HG02981 (cell line): ENCODE results near the gene PIK3R1.

Source experiments
- ATAC-seq: cut with Tn5 transposase; IDR thresholded peaks from one replicate; pipeline ENCODE4 v1.9.1; 2021; ENCODE audit warnings: mild to moderate bottlenecking, moderate library complexity; ENCODE audit not compliant: unreplicated experiment

The PIK3R1 gene

GRCh38 chr5:68215208-68215897 lies at the start of gene PIK3R1:
Gene PIK3R1, plus strand, starts transcription at chr5:68215756. Its CDS starts 10,920 bp downstream, at chr5:68226676.
- peak; percentile 79 for ATAC-seq

- ATAC-seq, result no peak
These were observed 48.3 kb upstream of the PIK3R1 start for GRCh38 chr5:68167195-68167651.

GRCh38 chr5:68169903-68170302 lies 45.7 kb upstream of the PIK3R1 start:
- ATAC-seq, result no peak

GRCh38 chr5:68170826-68171558 lies 44.6 kb upstream of the PIK3R1 start:
- no peak for ATAC-seq

- ATAC-seq, result no peak
These were observed 43.2 kb upstream of the PIK3R1 start for GRCh38 chr5:68172314-68172713.

- ATAC-seq, result no peak
These were observed 42.5 kb upstream of the PIK3R1 start for GRCh38 chr5:68173007-68173406.

GRCh38 chr5:68176253-68176652 lies 39.3 kb upstream of the PIK3R1 start:
- ATAC-seq, result no peak

GRCh38 chr5:68176802-68177479 lies 38.6 kb upstream of the PIK3R1 start:
- no peak for ATAC-seq

GRCh38 chr5:68177676-68178075 lies 37.9 kb upstream of the PIK3R1 start:
- no peak for ATAC-seq

GRCh38 chr5:68178579-68178978 lies 37.0 kb upstream of the PIK3R1 start:
- no peak for ATAC-seq

GRCh38 chr5:68180121-68181038 lies 35.2 kb upstream of the PIK3R1 start:
- no peak for ATAC-seq

- no peak for ATAC-seq
These were observed 34.4 kb upstream of the PIK3R1 start for GRCh38 chr5:68181039-68181599.

GRCh38 chr5:68182094-68182493 lies 33.5 kb upstream of the PIK3R1 start:
- ATAC-seq, result no peak

- ATAC-seq, result no peak
These were observed 33.0 kb upstream of the PIK3R1 start for GRCh38 chr5:68182534-68182933.

- no peak for ATAC-seq
These were observed 28.1 kb upstream of the PIK3R1 start for GRCh38 chr5:68187268-68188055.

GRCh38 chr5:68189171-68189570 lies 26.4 kb upstream of the PIK3R1 start:
- no peak for ATAC-seq

- no peak for ATAC-seq
These were observed 25.9 kb upstream of the PIK3R1 start for GRCh38 chr5:68189613-68190012.

- ATAC-seq, result no peak
These were observed 24.9 kb upstream of the PIK3R1 start for GRCh38 chr5:68190619-68191018.

GRCh38 chr5:68191083-68191791 lies 24.3 kb upstream of the PIK3R1 start:
- no peak for ATAC-seq
